HEK293 (cell line): ENCODE results near the gene ANKRD13D.

Experiments
- CTCF ChIA-PET: fragments of 350-600 bp; formaldehyde crosslinking; extraction: SDS; loops from one replicate; lab custom pipeline; 2021; ENCODE audit warnings: antibody characterized with exemption; lab: Yijun Ruan, JAX
- POLR2A ChIA-PET: fragments of 300-600 bp; formaldehyde crosslinking; extraction: SDS; loops from one replicate; lab custom pipeline; 2020; ENCODE audit warnings: antibody characterized with exemption, inconsistent platforms; lab: Yijun Ruan, JAX
- H3K27ac ChIP-seq: fragments of 200-500 bp; sonication (Bioruptor generic); 2 replicates; pipeline ENCODE4 v1.5.1; 2014; ENCODE audit warnings: low read depth, low read length, control low read depth, inconsistent platforms; ENCODE audit errors: extremely low read depth
- H3K36me3 ChIP-seq, 2 experiments: fragments of 200-500 bp in 1 of 2; sonication (Bioruptor generic) in 1 of 2; 1 replicate in 1 of 2; 2 replicates in 1 of 2; pipeline ENCODE4 v1.5.1; 2014 to 2017; ENCODE audit warnings: inconsistent platforms in 2 of 2, low read length in 2 of 2; ENCODE audit not compliant: control insufficient read depth in 2 of 2, insufficient read depth in 1 of 2
- H3K4me1 ChIP-seq: fragments of 200-500 bp; sonication (Bioruptor generic); 2 replicates; pipeline ENCODE4 v1.5.1; 2014; ENCODE audit warnings: mild to moderate bottlenecking, low read length, inconsistent platforms; ENCODE audit not compliant: control insufficient read depth, insufficient read depth
- H3K4me3 ChIP-seq: 2 replicates; pipeline ENCODE4 v1.5.1; 2011; ENCODE audit warnings: low read depth, mild to moderate bottlenecking, control low read depth, low read length, moderate library complexity
- H3K9me3 ChIP-seq: fragments of 200-500 bp; sonication (Bioruptor generic); 2 replicates; pipeline ENCODE4 v1.5.1; 2014; ENCODE audit warnings: low read depth, low read length, inconsistent platforms; ENCODE audit not compliant: control insufficient read depth, insufficient read depth
- GLI2 ChIP-seq: fragments of 450-650 bp; formaldehyde crosslinking; IDR thresholded peaks from 2 replicates; pipeline ENCODE4; 2017; ENCODE audit warnings: missing biosample characterization, missing genetic modification characterization, low read depth, borderline replicate concordance
- MYNN ChIP-seq: fragments of 450-650 bp; formaldehyde crosslinking; IDR thresholded peaks from 2 replicates; pipeline ENCODE4 v1.5.1; 2016; ENCODE audit warnings: missing biosample characterization, missing genetic modification characterization, borderline replicate concordance
- SCRT2 ChIP-seq: fragments of 450-650 bp; formaldehyde crosslinking; IDR thresholded peaks from 2 replicates; pipeline ENCODE4 v1.5.1; 2016; ENCODE audit warnings: missing biosample characterization, missing genetic modification characterization
- WT1 ChIP-seq: fragments of 450-650 bp; formaldehyde crosslinking; IDR thresholded peaks from 2 replicates; pipeline ENCODE4 v1.5.1; 2016; ENCODE audit warnings: missing biosample characterization, missing genetic modification characterization
- ZBTB21 ChIP-seq: fragments of 450-650 bp; formaldehyde crosslinking; IDR thresholded peaks from 2 replicates; pipeline ENCODE4 v1.5.1; 2017; ENCODE audit warnings: missing biosample characterization, missing genetic modification characterization
- ZBTB8A ChIP-seq: fragments of 450-650 bp; formaldehyde crosslinking; IDR thresholded peaks from 2 replicates; pipeline ENCODE4 v1.5.1; 2016; ENCODE audit warnings: missing biosample characterization, missing genetic modification characterization
- ZNF132 ChIP-seq: fragments of 450-650 bp; formaldehyde crosslinking; IDR thresholded peaks from 2 replicates; pipeline ENCODE4 v1.5.1; 2017; ENCODE audit warnings: missing biosample characterization, missing genetic modification characterization, borderline replicate concordance
- ZNF175 ChIP-seq: fragments of 450-650 bp; formaldehyde crosslinking; IDR thresholded peaks from 2 replicates; pipeline ENCODE4 v1.5.1; 2016; ENCODE audit warnings: missing biosample characterization, missing genetic modification characterization
- ZNF19 ChIP-seq: fragments of 450-650 bp; formaldehyde crosslinking; IDR thresholded peaks from 2 replicates; pipeline ENCODE4; 2016; ENCODE audit warnings: missing biosample characterization, missing genetic modification characterization, low read depth
- ZNF202 ChIP-seq: fragments of 450-650 bp; formaldehyde crosslinking; IDR thresholded peaks from 2 replicates; pipeline ENCODE4 v1.5.1; 2016; ENCODE audit warnings: missing biosample characterization, missing genetic modification characterization, borderline replicate concordance
- ZNF221 ChIP-seq: fragments of 450-650 bp; formaldehyde crosslinking; IDR thresholded peaks from 2 replicates; pipeline ENCODE4 v1.5.1; 2017; ENCODE audit warnings: missing biosample characterization, missing genetic modification characterization, borderline replicate concordance
- ZNF335 ChIP-seq: fragments of 450-650 bp; formaldehyde crosslinking; conservative IDR thresholded peaks from 2 replicates; pipeline ENCODE4 v1.5.1; 2016; ENCODE audit warnings: missing biosample characterization, missing genetic modification characterization
- ZNF391 ChIP-seq: fragments of 450-650 bp; formaldehyde crosslinking; IDR thresholded peaks from 2 replicates; pipeline ENCODE4 v1.5.1; 2016; ENCODE audit warnings: low read depth, missing biosample characterization, missing genetic modification characterization, borderline replicate concordance
- ZNF488 ChIP-seq: fragments of 450-650 bp; formaldehyde crosslinking; IDR thresholded peaks from 2 replicates; pipeline ENCODE4 v1.5.1; 2016; ENCODE audit warnings: missing biosample characterization, missing genetic modification characterization
- ZNF518A ChIP-seq: fragments of 450-650 bp; formaldehyde crosslinking; conservative IDR thresholded peaks from 2 replicates; pipeline ENCODE4 v1.5.1; 2016; ENCODE audit warnings: low read depth, missing biosample characterization, missing genetic modification characterization
- ZNF521 ChIP-seq: fragments of 450-650 bp; formaldehyde crosslinking; IDR thresholded peaks from 2 replicates; pipeline ENCODE4 v1.5.1; 2017; ENCODE audit warnings: missing biosample characterization, mild to moderate bottlenecking, missing genetic modification characterization
- ZNF544 ChIP-seq: fragments of 450-650 bp; formaldehyde crosslinking; IDR thresholded peaks from 2 replicates; pipeline ENCODE4 v1.5.0; 2017; ENCODE audit warnings: missing biosample characterization, missing genetic modification characterization
- ZNF596 ChIP-seq: fragments of 450-650 bp; IDR thresholded peaks from 2 replicates; pipeline ENCODE4 v1.5.0; 2018; ENCODE audit warnings: missing biosample characterization, mild to moderate bottlenecking, missing genetic modification characterization, moderate library complexity
- ZNF621 ChIP-seq: fragments of 450-650 bp; formaldehyde crosslinking; IDR thresholded peaks from 2 replicates; pipeline ENCODE4 v1.5.1; 2017; ENCODE audit warnings: missing biosample characterization, missing genetic modification characterization
- ZNF623 ChIP-seq: fragments of 450-650 bp; formaldehyde crosslinking; IDR thresholded peaks from 2 replicates; pipeline ENCODE4 v1.5.1; 2016; ENCODE audit warnings: missing biosample characterization, missing genetic modification characterization
- ZNF629 ChIP-seq: fragments of 450-650 bp; formaldehyde crosslinking; IDR thresholded peaks from 2 replicates; pipeline ENCODE4 v1.5.1; 2017; ENCODE audit warnings: missing biosample characterization, missing genetic modification characterization
- ZNF660 ChIP-seq: fragments of 450-650 bp; IDR thresholded peaks from 2 replicates; pipeline ENCODE4 v1.5.1; 2018; ENCODE audit warnings: missing biosample characterization, mild to moderate bottlenecking, missing genetic modification characterization
- ZNF768 ChIP-seq: fragments of 450-650 bp; formaldehyde crosslinking; IDR thresholded peaks from 2 replicates; pipeline ENCODE4 v1.5.1; 2018; ENCODE audit warnings: missing biosample characterization, mild to moderate bottlenecking, missing genetic modification characterization
- ZXDB ChIP-seq: fragments of 450-650 bp; formaldehyde crosslinking; IDR thresholded peaks from 2 replicates; pipeline ENCODE4 v1.5.1; 2016; ENCODE audit warnings: missing biosample characterization, missing genetic modification characterization

ANKRD13D gene

GRCh38 chr11:67261946-67262681 lies 27.0 kb upstream of the ANKRD13D start:
- H3K4me3 ChIP-seq: no peak overlapping the region
- POLR2A ChIA-PET: interaction anchor here (0.6 to 2.2 kb wide), 7 partner anchors 16 to 91 kb away, joined by 3 to 8 read pairs (median 4); partner anchors contain the start of genes ANKRD13D and POLD4
- no peak for TF ChIP-seq ZNF629
- peak; percentile 55 for TF ChIP-seq ZNF623
- TF ChIP-seq ZNF175 (tag by site-specific recombination): no peak
- no peak for TF ChIP-seq ZNF202 (tag by site-specific recombination)
- TF ChIP-seq MYNN: no peak
- TF ChIP-seq SCRT2: no peak
- TF ChIP-seq, all 188 proteins: peak for 1
- CTCF ChIA-PET: interaction anchor here (0.5 to 4.9 kb wide), 46 partner anchors 8 to 516 kb away, joined by 3 to 104 read pairs (median 4); partner anchors contain the start of genes ANKRD13D, KDM2A and SSH3
- Histone ChIP-seq H3K4me1 (no peaks in the 10 kb centered on the region), H3K36me3 (peaks cover 0 to 2% of the 10 kb centered on the region in 2 experiments; a peak in 1 of 3 replicates), H3K27ac (no peak overlapping the region), H3K9me3 (no peaks in the 10 kb centered on the region)

- no peaks in the 10 kb centered on the region for H3K4me1 ChIP-seq
- POLR2A ChIA-PET: interaction anchor here (1.0 to 2.2 kb wide), 4 partner anchors 15 to 54 kb away, joined by 3 to 8 read pairs (median 4); no protein-coding TSS in a partner anchor
- H3K9me3 ChIP-seq: no peaks in the 10 kb centered on the region
- H3K36me3 ChIP-seq: peaks cover 0 to 8% of the 10 kb centered on the region in 2 experiments; a peak in 1 of 3 replicates
- no peak overlapping the region for H3K4me3 ChIP-seq
- no peak overlapping the region for H3K27ac ChIP-seq
- CTCF ChIA-PET: interaction anchor here (0.6 to 4.9 kb wide), 34 partner anchors 9 to 425 kb away, joined by 3 to 104 read pairs (median 6); partner anchors contain the start of genes ANKRD13D and SSH3
- TF ChIP-seq ZNF518A (tag by site-specific recombination): 0 out of 2 replicates have a peak, but pooled peaks have one; percentile 23
- TF ChIP-seq ZNF521 (tag by site-specific recombination): no peak
- TF ChIP-seq ZNF488: no peak
- no peak for TF ChIP-seq GLI2 (tag by site-specific recombination)
- TF ChIP-seq ZBTB21 (tag by site-specific recombination): no peak
- TF ChIP-seq ZNF621 (tag by site-specific recombination): no peak
- TF ChIP-seq ZXDB: 0 out of 2 replicates have a peak, but pooled peaks have one; percentile 21
- peak; percentile 41; the same call in 1 of the 2 replicates for TF ChIP-seq ZBTB8A (tag by site-specific recombination)
- TF ChIP-seq ZNF596 (tag by site-specific recombination): no peak
- TF ChIP-seq ZNF132 (tag by site-specific recombination): no peak
- TF ChIP-seq ZNF391 (tag by site-specific recombination): no peak
- no peak for TF ChIP-seq WT1 (tag by site-specific recombination)
- TF ChIP-seq ZNF544: no peak
- peak; percentile 31; the same call in 1 of the 2 replicates for TF ChIP-seq ZNF335 (tag by site-specific recombination)
- no peak for TF ChIP-seq ZNF221 (tag by site-specific recombination)
- TF ChIP-seq ZNF768 (tag by site-specific recombination): no peak
- no peak for TF ChIP-seq ZNF660 (tag by site-specific recombination)
- TF ChIP-seq ZNF19 (tag by site-specific recombination): no peak
These were observed 26.1 kb upstream of the ANKRD13D start for GRCh38 chr11:67262731-67263675.
